Measurements from ENCODE around the gene CDK4. TPM values are rescaled to one million over a fixed set of nuclear protein-coding genes. Genes with fewer than 3 reads are reported as not detected.

CDK4 gene
- total and polyA plus RNA-seq, 4 donors: 69.7 to 115 (median 89.9) TPM

- 90 to 95% methylated on average over 2 of the region's 2 CpGs for WGBS, 2 donors
- H3K9me3 ChIP-seq (ENCODE audit: control insufficient read depth in 4 of 4, insufficient read depth in 3 of 4, low read length in 3 of 4): no peaks in the 10 kb centered on the region
- no peaks in the 10 kb centered on the region for H3K27me3 ChIP-seq (ENCODE audit: control insufficient read depth in 3 of 3, insufficient read depth in 3 of 3, low read length in 2 of 3)
- no peak overlapping the region for H3K4me3 ChIP-seq
- ATAC-seq (ENCODE audit: insufficient read depth, low FRiP score): no peak
- no peak for DNase-seq
- TF ChIP-seq CTCF (IDR thresholded peaks at IDR 0.05; ENCODE audit: control extremely low read depth, extremely low read depth): no peak
- peaks cover 3 to 24% (median 15%) of the 10 kb centered on the region in 4 donors for H3K36me3 ChIP-seq (ENCODE audit: control insufficient read depth in 4 of 4, insufficient read depth in 4 of 4, low read length in 4 of 4)
- H3K4me1 ChIP-seq (ENCODE audit: control insufficient read depth in 5 of 5, insufficient read depth in 5 of 5, low read length in 5 of 5): no peaks in the 10 kb centered on the region
- H3K9ac ChIP-seq (ENCODE audit: insufficient read depth in 1 of 2, low read length in 2 of 2): no peak overlapping the region
- H3K27ac ChIP-seq (ENCODE audit: low read depth in 1 of 2, low read length in 1 of 2): no peak overlapping the region
Measured at GRCh38 chr12:57708296-57708695, 43.8 kb downstream of the CDK4 start.

GRCh38 chr12:57707250-57707649, 44.9 kb downstream of the CDK4 start:
- H3K4me1 ChIP-seq (ENCODE audit: control insufficient read depth in 5 of 5, insufficient read depth in 5 of 5, low read length in 5 of 5): no peaks in the 10 kb centered on the region
- H3K9ac ChIP-seq (ENCODE audit: insufficient read depth in 1 of 2, low read length in 2 of 2): no peak overlapping the region
- TF ChIP-seq CTCF (IDR thresholded peaks at IDR 0.05; ENCODE audit: control extremely low read depth, extremely low read depth): no peak
- peaks cover 5 to 33% (median 18%) of the 10 kb centered on the region in 4 donors for H3K36me3 ChIP-seq (ENCODE audit: control insufficient read depth in 4 of 4, insufficient read depth in 4 of 4, low read length in 4 of 4)
- no peaks in the 10 kb centered on the region for H3K9me3 ChIP-seq (ENCODE audit: control insufficient read depth in 4 of 4, insufficient read depth in 3 of 4, low read length in 3 of 4)
- H3K27ac ChIP-seq (ENCODE audit: low read depth in 1 of 2, low read length in 1 of 2): no peak overlapping the region
- H3K4me3 ChIP-seq: no peak overlapping the region
- 96 to 97% methylated on average over 3 of the region's 3 CpGs for WGBS, 2 donors
- no peaks in the 10 kb centered on the region for H3K27me3 ChIP-seq (ENCODE audit: control insufficient read depth in 3 of 3, insufficient read depth in 3 of 3, low read length in 2 of 3)
- DNase-seq (no peak), ATAC-seq (ENCODE audit: insufficient read depth, low FRiP score) (no peak)

GRCh38 chr12:57700317-57700716, 51.8 kb downstream of the CDK4 start:
- DNase-seq (no peak), ATAC-seq (ENCODE audit: insufficient read depth, low FRiP score) (no peak)
- Histone ChIP-seq H3K4me3 (no peak overlapping the region), H3K27ac (ENCODE audit: low read depth in 1 of 2, low read length in 1 of 2) (no peak overlapping the region), H3K9me3 (ENCODE audit: control insufficient read depth in 4 of 4, insufficient read depth in 3 of 4, low read length in 3 of 4) (no peaks in the 10 kb centered on the region), H3K9ac (ENCODE audit: insufficient read depth in 1 of 2, low read length in 2 of 2) (no peak overlapping the region), H3K4me1 (ENCODE audit: control insufficient read depth in 5 of 5, insufficient read depth in 5 of 5, low read length in 5 of 5) (no peaks in the 10 kb centered on the region), H3K27me3 (ENCODE audit: control insufficient read depth in 3 of 3, insufficient read depth in 3 of 3, low read length in 2 of 3) (no peaks in the 10 kb centered on the region), H3K36me3 (ENCODE audit: control insufficient read depth in 4 of 4, insufficient read depth in 4 of 4, low read length in 4 of 4) (peaks cover 13 to 49% (median 25%) of the 10 kb centered on the region in 4 donors)
- TF ChIP-seq CTCF (IDR thresholded peaks at IDR 0.05; ENCODE audit: control extremely low read depth, extremely low read depth): no peak
- whole genome bisulfite sequencing, 2 donors: 99 to 100% methylated on average over 2 of the region's 2 CpGs

GRCh38 chr12:57698414-57698813, 53.7 kb downstream of the CDK4 start:
- TF ChIP-seq CTCF (IDR thresholded peaks at IDR 0.05; ENCODE audit: control extremely low read depth, extremely low read depth): no peak
- peaks cover 0 to 8% (median 4%) of the 10 kb centered on the region in 5 donors for H3K4me1 ChIP-seq (ENCODE audit: control insufficient read depth in 5 of 5, insufficient read depth in 5 of 5, low read length in 5 of 5)
- peaks cover 13 to 43% (median 21%) of the 10 kb centered on the region in 4 donors for H3K36me3 ChIP-seq (ENCODE audit: control insufficient read depth in 4 of 4, insufficient read depth in 4 of 4, low read length in 4 of 4)
- WGBS, 2 donors: 95 to 98% methylated on average over 3 of the region's 3 CpGs
- H3K9ac ChIP-seq (ENCODE audit: insufficient read depth in 1 of 2, low read length in 2 of 2): no peak overlapping the region
- no peak overlapping the region for H3K4me3 ChIP-seq
- DNase-seq (no peak), ATAC-seq (ENCODE audit: insufficient read depth, low FRiP score) (no peak)
- no peak overlapping the region for H3K27ac ChIP-seq (ENCODE audit: low read depth in 1 of 2, low read length in 1 of 2)
- H3K27me3 ChIP-seq (ENCODE audit: control insufficient read depth in 3 of 3, insufficient read depth in 3 of 3, low read length in 2 of 3): no peaks in the 10 kb centered on the region
- no peaks in the 10 kb centered on the region for H3K9me3 ChIP-seq (ENCODE audit: control insufficient read depth in 4 of 4, insufficient read depth in 3 of 4, low read length in 3 of 4)
